ENCODE data around the gene ERCC6L2.

The ERCC6L2 gene

GRCh38 chr9:95980262-95981125 lies 105.0 kb downstream of the ERCC6L2 start:
- no peak for DNase-seq

GRCh38 chr9:95981761-95982390 lies 106.4 kb downstream of the ERCC6L2 start:
- DNase-seq = no peak

- no peak for DNase-seq
Measured at GRCh38 chr9:95985440-95986055, 110.1 kb downstream of the ERCC6L2 start.

- DNase-seq = no peak
Measured at GRCh38 chr9:95989297-95989696, 113.8 kb downstream of the ERCC6L2 start.

- DNase-seq = no peak
Measured at GRCh38 chr9:95991326-95991725, 115.8 kb downstream of the ERCC6L2 start.

- no peak for DNase-seq
Measured at GRCh38 chr9:95992536-95992935, 117.0 kb downstream of the ERCC6L2 start.

- DNase-seq = no peak
Measured at GRCh38 chr9:95993337-95993736, 117.8 kb downstream of the ERCC6L2 start.

GRCh38 chr9:95999390-95999789 lies 123.9 kb downstream of the ERCC6L2 start:
- no peak for DNase-seq

- no peak for DNase-seq
Measured at GRCh38 chr9:96004379-96004778, 128.9 kb downstream of the ERCC6L2 start.

GRCh38 chr9:96006296-96006879 lies 130.9 kb downstream of the ERCC6L2 start:
- no peak for DNase-seq

GRCh38 chr9:96006961-96007360 lies 131.5 kb downstream of the ERCC6L2 start:
- DNase-seq = no peak

GRCh38 chr9:96008502-96009222 lies 133.2 kb downstream of the ERCC6L2 start:
- DNase-seq = no peak

- DNase-seq = no peak
Measured at GRCh38 chr9:96009223-96009602, 133.7 kb downstream of the ERCC6L2 start.

GRCh38 chr9:96009690-96010472 lies 134.4 kb downstream of the ERCC6L2 start:
- no peak for DNase-seq

GRCh38 chr9:96014078-96014477 lies 138.6 kb downstream of the ERCC6L2 start:
- no peak for DNase-seq

- no peak for DNase-seq
Measured at GRCh38 chr9:96015876-96016686, 140.6 kb downstream of the ERCC6L2 start.
